Measurements from ENCODE around the gene CCNQ.
A peak's percentile ranks its signal among the peaks of the same experiment; 100 is the strongest.

Gene CCNQ

DNA sequence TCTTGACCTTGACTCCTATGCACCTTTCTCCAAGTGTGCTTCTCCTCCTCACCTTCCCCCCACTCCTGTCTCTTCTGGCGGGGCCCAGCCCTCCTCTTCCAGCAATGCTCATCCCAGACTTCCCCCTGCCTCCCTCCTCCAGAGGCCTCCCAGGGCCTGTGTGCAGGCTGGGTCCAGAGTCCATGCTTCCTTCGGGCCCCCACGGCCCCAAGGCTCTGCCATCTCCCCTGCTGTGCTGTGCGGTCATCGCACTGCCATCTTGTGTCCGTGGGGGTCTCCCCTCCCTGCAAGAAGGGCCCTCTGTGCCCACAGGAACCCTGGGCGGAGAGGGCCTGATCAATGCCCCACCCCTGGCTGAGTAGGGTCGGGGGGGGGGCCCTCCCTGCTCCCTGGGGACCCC lies 54.2 kb downstream of the CCNQ start:
- Histone ChIP-seq H3K4me3 (ENCODE audit: low read depth, low read length) (no peak overlapping the region), H3K36me3 (replicated peaks) (no peaks in the 10 kb centered on the region), H3K27me3 (replicated peaks) (no peaks in the 10 kb centered on the region), H3K27ac (no peak overlapping the region)
- DNase-seq = no peak
- in situ Hi-C loops (cut with HindIII; ENCODE audit: low pct_ligation_motif_present, low sequenced_read_pairs) = no loop called here
- TF ChIP-seq, protein P1, sequence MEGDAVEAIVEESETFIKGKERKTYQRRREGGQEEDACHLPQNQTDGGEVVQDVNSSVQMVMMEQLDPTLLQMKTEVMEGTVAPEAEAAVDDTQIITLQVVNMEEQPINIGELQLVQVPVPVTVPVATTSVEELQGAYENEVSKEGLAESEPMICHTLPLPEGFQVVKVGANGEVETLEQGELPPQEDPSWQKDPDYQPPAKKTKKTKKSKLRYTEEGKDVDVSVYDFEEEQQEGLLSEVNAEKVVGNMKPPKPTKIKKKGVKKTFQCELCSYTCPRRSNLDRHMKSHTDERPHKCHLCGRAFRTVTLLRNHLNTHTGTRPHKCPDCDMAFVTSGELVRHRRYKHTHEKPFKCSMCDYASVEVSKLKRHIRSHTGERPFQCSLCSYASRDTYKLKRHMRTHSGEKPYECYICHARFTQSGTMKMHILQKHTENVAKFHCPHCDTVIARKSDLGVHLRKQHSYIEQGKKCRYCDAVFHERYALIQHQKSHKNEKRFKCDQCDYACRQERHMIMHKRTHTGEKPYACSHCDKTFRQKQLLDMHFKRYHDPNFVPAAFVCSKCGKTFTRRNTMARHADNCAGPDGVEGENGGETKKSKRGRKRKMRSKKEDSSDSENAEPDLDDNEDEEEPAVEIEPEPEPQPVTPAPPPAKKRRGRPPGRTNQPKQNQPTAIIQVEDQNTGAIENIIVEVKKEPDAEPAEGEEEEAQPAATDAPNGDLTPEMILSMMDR (IDR thresholded peaks at IDR 0.05; ENCODE audit: low read depth, low read length, missing control alignments) = no peak

DNA sequence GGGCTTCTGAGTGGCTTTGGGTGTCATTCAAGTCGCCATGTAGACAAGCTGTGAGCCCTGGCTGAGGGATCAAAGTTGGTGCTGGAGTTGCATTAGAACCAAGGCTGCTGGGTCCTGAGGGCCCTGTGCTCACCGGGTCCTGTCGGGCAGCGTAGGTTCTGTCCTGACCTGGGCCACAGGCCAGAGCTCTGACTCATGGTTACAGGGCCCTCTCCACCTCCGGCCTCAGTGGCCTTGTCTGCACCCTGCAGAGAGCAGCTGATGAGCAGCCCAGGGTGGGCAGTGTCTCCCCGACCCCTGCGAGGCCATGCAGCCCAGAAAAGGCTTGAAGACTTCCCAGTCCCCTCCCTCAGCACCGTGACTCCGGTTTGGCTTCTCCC lies 59.0 kb downstream of the CCNQ start:
- H3K27ac ChIP-seq = no peak overlapping the region
- TF ChIP-seq, protein P1 (IDR thresholded peaks at IDR 0.05; ENCODE audit: low read depth, low read length, missing control alignments) = no peak
- no peaks in the 10 kb centered on the region for H3K36me3 ChIP-seq (replicated peaks)
- H3K27me3 ChIP-seq (replicated peaks) = no peaks in the 10 kb centered on the region
- no peak for DNase-seq
- in situ Hi-C loops (cut with HindIII; ENCODE audit: low pct_ligation_motif_present, low sequenced_read_pairs) = no loop called here
- no peak overlapping the region for H3K4me3 ChIP-seq (ENCODE audit: low read depth, low read length)

DNA sequence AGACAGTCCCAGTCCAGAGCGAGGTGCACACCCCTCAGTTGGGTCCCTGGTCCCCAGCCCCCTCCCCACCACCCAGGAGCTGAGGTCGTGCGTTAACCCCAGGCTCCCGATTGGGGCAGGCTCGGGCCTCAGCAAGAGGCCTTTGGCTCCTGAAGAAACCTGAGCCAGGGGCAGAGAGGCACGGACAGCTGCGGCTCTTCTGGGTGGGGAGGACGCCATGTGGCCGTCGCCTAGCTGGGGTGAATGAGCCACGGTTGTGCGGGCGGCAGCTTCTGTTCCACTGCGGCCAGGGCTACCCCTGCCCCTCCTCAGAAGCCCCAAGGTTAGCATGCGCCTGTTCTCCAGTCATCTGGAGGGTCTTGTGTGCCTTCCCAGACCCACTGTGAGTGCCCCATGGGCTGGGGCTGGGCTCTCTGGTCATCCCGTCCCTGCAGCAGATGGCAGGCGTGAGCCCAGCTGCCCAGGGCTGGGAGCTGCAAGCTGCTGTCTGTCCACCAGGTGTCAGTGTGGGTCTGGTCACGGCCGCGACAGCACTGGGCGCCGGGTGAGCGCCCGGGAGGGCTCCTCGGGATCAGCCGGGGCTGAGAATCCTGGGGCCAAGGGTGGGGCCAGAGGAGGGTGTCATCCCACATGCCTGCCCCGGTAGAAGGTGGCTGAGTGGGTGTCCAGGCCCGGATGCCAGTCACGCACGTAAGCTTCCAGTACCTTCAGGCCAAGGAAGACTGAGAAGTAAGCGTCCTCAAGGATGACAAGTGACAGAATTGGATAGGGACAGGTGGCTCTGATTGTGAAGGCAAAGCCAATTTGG lies 59.6 kb downstream of the CCNQ start:
- peak; percentile 29 for DNase-seq
- in situ Hi-C loops (cut with HindIII; ENCODE audit: low pct_ligation_motif_present, low sequenced_read_pairs) = no loop called here
- H3K4me3 ChIP-seq (ENCODE audit: low read depth, low read length) = no peak overlapping the region
- TF ChIP-seq, protein P1 (IDR thresholded peaks at IDR 0.05; ENCODE audit: low read depth, low read length, missing control alignments) = peak; percentile 92
- no peak overlapping the region for H3K27ac ChIP-seq
- no peaks in the 10 kb centered on the region for H3K27me3 ChIP-seq (replicated peaks)
- no peaks in the 10 kb centered on the region for H3K36me3 ChIP-seq (replicated peaks)

DNA sequence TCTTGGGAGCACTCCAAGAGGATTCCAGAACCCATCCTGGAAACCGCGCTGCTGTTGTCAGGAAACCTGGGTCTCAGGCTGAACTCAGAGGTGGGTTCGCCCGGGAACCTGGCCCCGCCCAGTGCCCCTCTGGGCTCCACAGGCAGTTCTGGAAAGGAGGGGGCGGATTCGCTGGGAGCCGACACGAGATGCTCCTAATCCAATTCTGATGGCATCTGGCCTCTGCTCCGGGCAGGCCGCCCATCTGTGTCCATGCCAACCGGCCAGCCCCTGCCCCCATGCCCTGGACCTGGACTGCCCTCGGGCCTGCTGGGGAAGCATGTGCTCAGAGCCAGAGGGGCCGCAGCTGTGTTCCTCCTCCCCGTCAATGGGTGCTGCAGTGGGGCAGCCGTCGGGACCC lies 60.5 kb downstream of the CCNQ start:
- TF ChIP-seq, protein P1 (IDR thresholded peaks at IDR 0.05; ENCODE audit: low read depth, low read length, missing control alignments) = no peak
- in situ Hi-C loops (cut with HindIII; ENCODE audit: low pct_ligation_motif_present, low sequenced_read_pairs) = no loop called here
- Histone ChIP-seq H3K36me3 (replicated peaks) (no peaks in the 10 kb centered on the region), H3K4me3 (ENCODE audit: low read depth, low read length) (no peak overlapping the region), H3K27ac (no peak overlapping the region), H3K27me3 (replicated peaks) (no peaks in the 10 kb centered on the region)
- no peak for DNase-seq
